HG02981 (cell line): Measurements from ENCODE around the gene MAST2.

Source experiments
- ATAC-seq: cut with Tn5 transposase; IDR thresholded peaks from one replicate; pipeline ENCODE4 v1.9.1; 2021; ENCODE audit warnings: mild to moderate bottlenecking, moderate library complexity; ENCODE audit not compliant: unreplicated experiment

MAST2 gene

DNA sequence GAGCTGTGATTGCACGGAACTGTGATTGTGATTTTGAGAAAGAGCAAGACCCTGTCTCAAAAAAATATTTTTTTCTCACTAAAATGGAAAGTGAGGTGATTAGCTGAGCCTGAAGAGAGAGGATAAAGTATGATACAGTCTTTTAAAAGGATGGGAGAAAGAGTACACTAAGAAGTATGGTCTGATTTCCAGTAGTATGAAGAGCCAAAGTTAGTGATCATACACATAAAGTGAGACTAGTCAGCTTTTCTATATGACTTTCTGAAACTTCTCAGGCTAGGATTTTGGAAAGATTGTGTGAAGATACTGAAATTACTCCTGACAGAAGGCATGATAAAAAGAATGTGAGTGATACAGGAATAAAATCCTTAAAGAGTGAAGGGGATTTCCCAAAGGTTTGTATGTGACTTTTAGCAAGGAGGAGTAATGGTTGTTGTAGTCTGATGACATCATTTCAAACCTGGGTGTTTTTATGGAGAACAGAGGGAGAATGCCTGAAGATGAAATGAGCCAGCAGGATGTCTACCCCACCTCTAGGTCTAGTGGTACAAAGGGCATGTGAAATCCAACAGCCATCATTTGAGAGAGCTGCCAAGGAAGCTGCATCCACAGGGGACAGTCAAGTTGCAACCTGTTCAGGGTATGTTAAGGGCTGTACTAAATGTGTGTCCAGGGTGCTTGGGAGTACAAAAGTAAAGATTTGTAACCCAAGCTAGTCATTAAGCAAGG is 171.3 kb downstream of the MAST2 start:
- ATAC-seq: no peak

DNA sequence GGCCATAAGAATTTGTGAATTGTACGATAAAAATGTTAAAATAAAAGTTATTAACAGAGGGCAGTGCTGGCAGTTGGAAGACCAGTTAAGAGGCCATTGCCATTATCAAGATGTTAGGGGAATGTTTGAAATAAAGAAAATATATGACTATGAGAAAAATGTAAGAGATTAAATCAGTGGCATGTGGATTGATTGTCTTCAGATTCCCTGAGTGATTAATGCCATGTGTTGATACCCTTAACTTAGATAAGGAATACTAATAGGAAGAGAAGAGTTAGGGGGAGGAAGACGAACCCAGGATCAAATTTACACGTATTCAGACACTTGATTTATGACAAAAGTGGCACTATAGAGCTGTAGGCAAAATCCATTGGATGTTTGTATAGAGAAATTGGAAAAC is 173.2 kb downstream of the MAST2 start:
- ATAC-seq: no peak

DNA sequence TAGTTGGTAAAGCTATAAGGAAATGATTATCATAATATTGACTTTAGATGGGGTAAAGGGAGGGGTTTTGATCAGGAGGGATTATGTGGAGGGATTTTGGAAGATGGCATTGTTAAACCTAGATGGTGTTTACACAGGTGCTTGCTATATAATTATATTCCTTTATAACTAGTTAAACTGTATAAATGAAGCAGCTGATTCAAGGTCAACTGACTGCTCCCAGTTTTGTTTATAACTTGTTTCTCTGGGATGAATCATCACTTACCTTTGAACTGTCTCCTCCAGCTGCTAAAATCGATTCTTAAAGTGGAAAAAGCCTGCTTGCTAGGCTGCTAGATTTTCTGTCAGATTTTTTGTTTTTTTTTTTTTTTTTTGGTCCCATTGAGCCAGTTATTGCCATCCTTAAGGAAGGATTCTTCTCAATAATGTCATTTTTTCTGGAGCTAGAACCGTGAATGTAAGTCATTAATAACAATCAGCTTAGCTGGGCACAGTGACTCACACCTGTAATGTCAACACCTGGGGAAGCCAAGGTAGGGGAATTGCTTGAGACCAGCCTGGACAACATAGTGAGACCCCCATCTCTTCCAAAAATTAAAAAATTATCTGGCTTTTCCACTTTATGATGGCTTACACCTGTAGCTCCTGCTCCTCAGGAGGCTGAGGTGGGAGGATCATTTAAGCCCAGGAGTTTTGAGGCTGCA is 175.8 kb downstream of the MAST2 start:
- ATAC-seq: no peak

DNA sequence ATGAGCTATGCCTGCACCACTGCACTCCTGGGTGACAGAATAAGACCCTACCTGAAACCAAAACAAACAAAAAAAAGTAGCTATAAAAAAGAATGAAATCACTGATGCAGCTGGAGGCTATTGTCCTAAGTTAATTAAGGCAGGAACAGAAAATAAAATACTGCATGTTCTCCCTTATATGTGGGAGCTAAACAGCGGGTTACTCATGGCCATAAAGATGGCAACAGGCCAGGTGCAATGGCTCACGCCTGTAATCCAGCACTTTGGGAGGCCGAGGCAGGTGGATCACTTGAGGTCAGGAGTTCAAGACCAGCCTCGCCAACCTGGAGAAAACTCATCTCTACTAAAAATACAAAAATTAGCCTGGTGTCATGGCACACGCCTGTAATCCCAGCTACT is 176.4 kb downstream of the MAST2 start:
- no peak for ATAC-seq

DNA sequence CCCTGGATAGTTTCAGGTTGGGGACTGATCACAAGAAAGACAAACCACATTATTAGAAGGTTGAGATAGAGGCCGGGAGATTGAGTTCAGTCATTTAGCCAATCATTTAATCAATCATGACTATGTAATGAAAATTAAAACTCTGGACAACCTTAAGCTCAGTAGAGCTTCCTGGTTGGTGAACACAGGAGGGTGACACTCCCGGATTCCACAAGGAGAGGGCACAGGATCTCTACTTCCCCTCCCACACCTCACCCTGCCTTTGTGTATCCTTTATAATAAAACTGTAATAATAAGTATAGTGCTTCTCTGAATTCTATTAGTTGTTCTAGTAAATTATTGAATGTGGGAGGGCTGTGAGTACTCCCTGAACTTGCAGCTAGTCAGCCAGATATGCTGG is 178.9 kb downstream of the MAST2 start:
- no peak for ATAC-seq

DNA sequence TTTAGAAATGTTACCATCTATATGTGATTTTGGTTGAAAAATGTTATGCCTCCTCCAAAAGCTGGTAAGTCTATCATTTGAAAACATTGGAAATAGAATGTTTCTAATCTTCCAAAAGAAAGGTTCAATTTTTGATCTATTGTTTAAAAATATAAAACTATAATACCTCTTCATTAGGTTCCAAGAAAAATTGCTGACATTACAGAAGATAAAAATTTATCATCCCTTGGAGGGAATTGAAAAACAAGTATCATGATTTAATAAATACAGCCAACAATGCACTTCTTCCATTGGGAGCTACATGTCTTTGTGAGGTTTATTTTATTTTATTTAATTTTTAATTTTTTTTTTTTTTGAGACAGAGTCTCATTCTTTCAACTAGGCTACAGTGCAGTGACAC is 180.6 kb downstream of the MAST2 start:
- no peak for ATAC-seq

DNA sequence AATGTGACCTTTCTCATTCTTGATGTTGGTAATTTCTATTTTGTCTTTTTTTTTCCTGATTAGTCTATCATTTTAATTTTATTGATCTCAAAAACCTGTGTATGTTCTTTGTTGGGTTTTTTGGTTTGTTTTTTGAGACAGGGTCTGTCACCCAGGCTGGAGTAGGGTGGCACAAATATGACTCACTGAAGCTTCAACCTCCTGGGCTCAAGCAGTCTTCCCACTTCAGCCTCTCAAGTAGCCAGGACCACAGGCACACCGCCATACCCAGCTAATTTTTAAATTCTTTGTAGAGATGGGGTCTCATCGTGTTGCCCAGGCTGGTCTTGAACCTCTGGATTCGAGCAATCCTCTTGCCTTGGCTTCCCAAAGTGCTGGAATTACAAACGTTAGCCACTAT is 183.8 kb downstream of the MAST2 start:
- ATAC-seq: no peak

DNA sequence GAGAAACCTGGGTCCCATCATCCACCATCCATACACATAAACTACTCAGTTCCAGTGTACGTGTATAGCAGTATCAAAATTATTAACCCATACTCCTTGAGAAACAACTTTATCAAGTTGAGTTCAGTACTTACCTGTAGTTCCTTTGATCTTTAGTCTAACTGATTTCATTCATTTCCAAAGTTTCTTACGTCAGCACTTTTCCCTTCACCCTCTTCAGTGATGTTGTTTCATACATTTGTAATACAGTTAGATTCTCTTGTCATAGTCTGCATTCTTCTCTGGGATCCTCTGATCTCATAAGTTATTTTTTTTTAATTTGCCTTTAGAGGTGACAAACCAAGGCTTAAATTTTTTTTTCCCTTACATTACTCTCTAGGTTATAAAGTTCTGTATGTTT is 185.8 kb downstream of the MAST2 start:
- ATAC-seq: no peak

DNA sequence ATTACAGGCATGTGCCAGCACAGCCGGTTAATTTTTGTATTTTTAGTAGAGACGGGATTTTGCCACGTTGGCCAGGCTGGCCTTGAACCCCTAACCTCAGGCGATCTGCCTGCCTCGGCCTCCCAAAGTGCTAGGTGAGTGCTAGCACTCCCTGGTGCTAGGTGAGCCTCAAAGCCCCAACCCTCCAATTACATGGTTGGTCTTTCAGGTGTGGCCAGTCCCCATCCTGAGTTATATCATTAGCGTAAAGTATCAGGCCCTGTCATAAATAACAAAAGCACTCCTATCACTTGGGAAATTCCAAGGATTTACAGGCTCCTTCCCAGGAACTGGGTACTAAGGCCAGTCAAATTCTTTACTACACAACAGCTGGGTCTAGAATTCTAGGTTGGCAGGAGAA is 191.0 kb downstream of the MAST2 start:
- ATAC-seq: no peak

DNA sequence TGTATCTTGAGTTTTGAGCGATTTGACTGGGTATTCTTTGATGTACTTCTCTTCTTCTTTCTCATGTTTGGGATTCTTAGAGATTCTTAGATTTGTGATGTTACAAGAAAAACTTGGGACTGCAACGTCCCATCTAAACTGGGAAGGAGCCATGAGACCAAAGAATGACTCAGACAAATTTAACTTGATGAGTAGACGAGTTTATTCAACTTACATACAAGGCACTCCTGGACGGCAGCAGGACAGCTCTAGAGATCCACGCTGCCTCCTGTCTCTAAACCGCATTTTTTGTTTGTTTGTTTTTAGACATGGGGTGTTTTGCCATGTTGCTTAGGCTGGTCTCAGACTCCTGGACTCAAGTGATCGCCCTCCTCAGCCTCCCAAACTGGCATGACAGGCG is 191.9 kb downstream of the MAST2 start:
- ATAC-seq: no peak

DNA sequence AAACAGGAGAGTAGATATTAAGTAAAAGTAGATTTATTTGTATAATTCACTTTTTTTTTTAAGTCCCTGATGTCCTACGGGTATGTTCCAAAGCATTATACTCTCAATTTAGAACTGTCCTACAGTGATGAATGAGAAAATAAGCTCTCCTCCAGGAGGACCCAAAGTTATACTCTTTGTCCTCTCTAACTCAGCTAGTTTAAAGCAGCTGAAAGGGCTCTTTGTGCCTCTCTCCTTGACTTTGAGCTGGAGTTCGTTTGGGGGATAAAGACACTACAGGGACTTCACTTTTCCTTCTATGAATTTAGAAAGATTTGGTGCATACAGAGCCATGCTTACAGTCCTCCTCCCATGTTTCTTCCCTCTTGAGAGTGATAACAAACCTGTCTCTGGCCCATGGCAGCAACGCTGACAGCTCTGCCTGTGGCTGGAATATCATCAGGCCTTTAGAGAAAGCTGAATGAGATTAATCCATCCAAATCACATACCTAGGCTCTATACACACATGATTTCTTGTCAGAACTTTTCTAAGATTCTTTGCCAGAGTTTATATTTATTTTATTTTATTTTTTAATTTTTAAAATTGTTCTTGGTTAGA is 194.7 kb downstream of the MAST2 start:
- ATAC-seq: no peak

DNA sequence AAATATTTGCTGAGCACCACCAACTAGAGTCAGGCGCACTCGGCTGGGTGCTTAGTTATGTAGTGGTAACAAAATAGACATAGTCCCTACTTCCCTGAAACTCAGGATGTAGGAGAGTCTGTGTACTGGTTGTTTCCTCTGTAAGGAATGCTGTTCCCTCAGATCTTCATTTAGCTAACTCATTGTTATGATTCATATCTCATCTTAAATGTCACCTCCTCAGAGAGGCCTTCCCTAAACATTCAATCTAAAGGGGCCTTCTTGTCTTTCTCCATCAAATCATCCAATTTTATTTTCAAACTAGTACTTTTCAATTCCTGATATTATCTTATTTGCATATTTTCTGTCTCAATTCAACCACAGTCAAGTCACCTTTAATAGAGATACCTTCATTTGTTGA is 196.1 kb downstream of the MAST2 start:
- no peak for ATAC-seq

DNA sequence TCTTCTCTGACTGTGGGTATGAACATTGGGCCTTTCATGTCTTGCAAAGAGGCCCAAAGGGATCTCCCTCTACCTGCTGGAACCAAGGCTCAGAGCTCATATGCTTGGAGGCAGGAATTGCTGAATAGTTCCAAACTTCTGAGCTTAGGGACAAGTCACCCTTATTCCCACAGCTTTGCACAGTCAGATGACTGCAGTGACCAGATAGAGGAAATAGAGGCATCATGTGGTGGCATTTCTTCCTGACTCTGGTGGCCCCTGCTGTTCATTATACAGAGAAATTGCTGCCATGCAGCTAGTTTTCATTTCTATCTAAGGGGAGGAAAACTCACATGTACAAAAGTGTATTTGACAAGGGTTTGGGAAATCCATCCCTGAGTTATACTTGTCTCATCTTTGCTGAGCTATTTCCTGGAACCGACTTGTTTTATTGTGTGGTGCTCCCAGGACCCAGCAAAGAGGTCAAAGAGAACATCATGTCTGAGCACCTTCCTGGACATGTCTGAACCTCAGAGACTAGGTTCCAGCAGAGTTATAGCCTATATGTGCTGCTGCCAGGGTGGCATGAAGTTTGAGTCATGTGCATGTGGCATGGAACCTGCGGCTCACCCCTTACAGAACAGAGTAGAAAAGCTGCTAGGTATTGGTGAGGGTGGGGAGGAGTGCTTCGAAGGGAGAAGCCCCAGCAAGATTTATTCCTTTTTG is 197.8 kb downstream of the MAST2 start:
- no peak for ATAC-seq

DNA sequence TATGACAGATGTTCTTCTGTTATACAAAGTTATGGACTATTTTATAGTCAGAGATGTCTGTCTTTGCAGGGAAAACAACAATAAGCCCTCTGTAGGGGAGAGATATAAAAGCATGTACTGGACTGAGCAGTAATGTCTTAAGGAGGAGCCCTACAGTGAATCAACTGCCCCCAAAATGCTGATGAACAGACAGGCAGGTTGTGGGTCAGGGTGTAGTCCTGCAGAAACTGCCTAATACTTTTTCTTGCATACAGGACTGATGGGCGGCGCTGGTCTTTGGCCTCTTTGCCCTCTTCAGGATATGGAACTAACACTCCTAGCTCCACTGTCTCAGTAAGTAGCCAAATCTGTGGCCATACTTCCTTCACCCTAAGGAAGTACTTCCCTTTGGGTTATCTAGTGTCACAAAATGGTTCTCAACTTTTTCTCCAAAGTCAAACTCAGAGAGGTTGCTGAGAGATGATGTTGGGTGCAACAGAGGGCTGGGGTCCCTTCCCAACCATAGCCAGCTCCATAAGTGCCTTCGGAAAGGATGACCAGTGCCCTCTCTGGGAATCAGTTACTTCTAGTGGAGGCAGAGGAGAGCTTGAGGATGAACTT is 199.2 kb downstream of the MAST2 start:
- ATAC-seq: no peak

DNA sequence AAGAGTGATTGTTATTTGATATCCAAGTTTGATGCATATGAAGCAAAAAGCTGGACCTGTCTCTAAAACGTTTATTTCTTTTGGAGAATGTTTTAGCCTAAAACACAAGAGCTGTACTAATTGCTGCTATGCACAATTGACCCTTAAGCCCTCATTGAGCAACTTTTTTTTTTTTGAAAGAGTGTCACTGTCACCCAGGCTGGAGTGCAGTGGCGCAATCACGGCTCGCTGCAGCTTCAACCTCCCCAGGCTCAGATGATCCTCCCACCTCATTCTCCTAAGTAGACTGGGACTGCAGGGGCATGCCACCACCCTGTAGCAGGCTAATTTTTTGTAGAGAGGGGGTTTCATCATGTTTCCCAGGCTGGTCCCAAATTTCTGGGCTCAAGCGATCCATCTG is 199.9 kb downstream of the MAST2 start:
- ATAC-seq: no peak

DNA sequence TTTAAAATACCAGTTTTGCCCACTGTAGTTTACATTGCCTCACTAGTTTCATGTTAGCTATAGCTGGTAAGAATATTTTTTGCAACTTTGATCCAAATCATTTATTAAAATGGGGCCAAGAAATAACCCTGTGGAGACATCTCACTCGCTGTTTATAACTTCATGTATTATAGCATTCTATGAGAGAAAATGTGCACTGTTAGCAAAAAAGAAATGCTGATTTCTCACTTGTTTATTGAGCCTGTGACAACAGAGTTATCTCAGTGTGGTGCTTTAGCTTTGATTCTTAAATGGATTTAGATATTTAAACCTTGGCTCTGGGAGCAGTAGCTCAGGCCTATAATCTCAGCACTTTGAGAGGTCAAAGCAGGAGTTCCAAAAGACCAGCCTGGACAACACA is 201.1 kb downstream of the MAST2 start:
- no peak for ATAC-seq

DNA sequence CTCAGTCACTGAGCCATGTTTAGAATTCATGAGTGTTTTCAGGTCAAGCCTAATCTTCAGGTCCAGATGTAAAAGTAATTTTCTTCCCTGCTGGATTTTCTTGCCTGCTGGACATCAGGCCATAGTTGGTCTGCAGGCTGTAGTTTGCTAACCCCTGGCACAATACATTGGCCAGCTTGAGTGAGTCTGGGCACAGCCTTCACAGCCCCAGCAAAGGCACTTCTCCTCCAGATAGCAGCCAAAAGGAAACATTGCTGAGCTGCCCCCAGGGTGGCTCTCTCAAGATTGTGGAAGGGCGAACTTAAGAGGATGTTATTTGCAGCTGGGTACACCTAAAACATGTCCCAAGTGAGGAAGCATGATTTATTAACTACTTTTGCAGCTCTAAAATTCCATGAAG is 202.2 kb downstream of the MAST2 start:
- ATAC-seq: no peak

DNA sequence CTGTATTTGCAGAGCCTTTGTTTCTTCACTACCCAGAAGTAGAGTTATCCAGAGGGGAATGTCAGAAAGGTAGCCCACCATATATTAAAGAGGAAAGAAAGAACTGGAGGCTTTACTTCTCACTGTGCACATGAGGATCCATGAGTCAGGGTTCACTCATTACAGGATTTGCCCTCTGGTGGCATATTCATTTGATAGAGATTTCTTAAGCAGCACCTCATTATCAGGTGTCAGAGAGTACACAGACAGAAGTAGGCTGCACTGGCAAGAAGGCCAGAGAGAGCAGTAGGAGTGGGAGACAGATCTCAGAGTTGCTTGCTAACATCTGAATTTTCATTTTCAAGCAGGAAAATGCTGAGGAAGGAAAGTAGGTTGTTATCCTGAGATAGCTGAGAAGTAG is 205.2 kb downstream of the MAST2 start:
- ATAC-seq: no peak

DNA sequence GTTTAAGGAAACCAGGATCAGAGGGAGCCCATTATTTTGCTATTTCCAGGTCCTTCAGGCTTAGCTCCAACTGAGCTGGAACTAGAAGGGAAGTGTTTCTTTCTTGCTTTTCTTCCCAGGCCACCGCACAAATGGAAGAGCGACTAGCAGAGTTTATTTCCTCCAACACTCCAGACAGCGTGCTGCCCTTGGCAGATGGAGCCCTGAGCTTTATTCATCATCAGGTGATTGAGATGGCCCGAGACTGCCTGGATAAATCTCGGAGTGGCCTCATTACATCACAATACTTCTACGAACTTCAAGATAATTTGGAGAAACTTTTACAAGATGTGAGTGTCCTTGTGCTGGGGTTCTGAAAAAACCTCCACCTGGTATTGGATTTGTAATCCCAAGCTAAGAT is 207.2 kb downstream of the MAST2 start:
- no peak for ATAC-seq

DNA sequence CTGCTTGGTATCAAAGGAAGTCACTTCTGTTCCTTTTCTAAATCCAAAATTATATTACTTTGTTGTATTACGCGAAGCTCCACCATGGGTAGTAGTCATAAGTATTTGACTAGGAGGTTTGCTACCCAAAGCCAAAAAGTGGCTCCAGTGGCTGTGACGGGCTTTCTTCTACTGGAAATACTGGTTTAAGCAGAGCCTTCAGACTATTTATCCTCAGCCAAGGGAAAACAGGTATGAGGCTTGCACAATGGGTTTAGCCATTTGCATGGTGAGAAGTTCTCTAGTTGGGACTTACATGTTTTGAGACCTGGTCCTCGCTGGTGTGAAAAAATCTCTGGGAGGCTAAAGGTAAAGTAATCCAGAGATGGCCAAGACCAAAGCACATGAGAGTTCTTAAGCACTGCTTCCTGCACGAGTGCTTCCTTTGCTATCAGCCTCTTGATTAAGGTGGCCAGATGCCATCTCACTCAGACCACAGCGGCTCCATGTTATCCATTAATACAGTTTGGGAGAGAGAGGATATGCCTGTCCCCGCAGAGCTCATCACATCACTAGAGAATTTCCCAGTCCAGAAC is 207.8 kb downstream of the MAST2 start:
- ATAC-seq: no peak

DNA sequence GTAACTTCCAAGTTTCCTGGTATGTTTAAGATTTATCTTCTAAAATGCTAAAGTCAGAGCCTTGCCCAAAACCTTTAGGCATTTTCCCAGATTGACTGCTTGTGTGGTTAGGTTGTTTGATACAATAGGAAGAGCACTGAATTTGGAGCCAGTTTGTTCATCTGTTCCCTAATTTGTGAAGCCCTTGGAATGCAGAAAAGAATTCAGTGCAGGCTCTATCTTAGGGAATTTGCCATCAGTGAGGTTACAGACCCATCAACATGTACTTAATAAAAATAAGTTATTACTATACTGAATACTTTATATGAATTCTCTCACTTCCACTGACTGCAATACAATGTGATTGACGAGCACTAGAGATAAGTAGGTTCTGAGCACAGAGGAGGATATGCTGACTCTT is 208.8 kb downstream of the MAST2 start:
- ATAC-seq: no peak
